GM13977 (cell line): ENCODE data around the gene NTRK1.

Source experiments
- DNase-seq: peaks from one replicate; pipeline ENCODE4 v3.0.0; 2012; ENCODE audit warnings: low spot score
- CTCF ChIP-seq: IDR thresholded peaks from 2 replicates; pipeline ENCODE4 v1.5.1; 2012; ENCODE audit warnings: mild to moderate bottlenecking, control low read depth; ENCODE audit not compliant: insufficient read depth; ENCODE audit errors: extremely low read depth, missing control alignments
- in situ Hi-C: fragments of 300-500 bp; cut with MboI; formaldehyde crosslinking; loops from one replicate; pipeline ENCODE4 v1.12.0; 2022; ENCODE audit warnings: low sequenced_read_pairs, low pct_unique_long_range_greater_than_20kb, mixed read lengths, inconsistent platforms; ENCODE audit not compliant: unreplicated experiment

The NTRK1 gene

GRCh38 chr1:156815307-156815826, 45.3 kb upstream of the NTRK1 start:
- no peak for DNase-seq
- in situ Hi-C loops: no loop called here

GRCh38 chr1:156815961-156816422, 44.7 kb upstream of the NTRK1 start:
- TF ChIP-seq CTCF: no peak
- DNase-seq: no peak
- in situ Hi-C loops: no loop called here

More at GRCh38 chr1:156815307-156815826, 45.3 kb upstream of the NTRK1 start:
- no peak for TF ChIP-seq CTCF

- no peak for TF ChIP-seq CTCF
- DNase-seq: peak; percentile 86
- in situ Hi-C loops: no loop called here
Observed at GRCh38 chr1:156816561-156817328, 43.9 kb upstream of the NTRK1 start, which contains the start of gene SH2D2A. Gene SH2D2A, minus strand, starts transcription at chr1:156816848. Its CDS starts 140 bp downstream, at chr1:156816708.

- in situ Hi-C loops: no loop called here
- no peak for TF ChIP-seq CTCF
- no peak for DNase-seq
Observed at GRCh38 chr1:156821801-156822200, 38.9 kb upstream of the NTRK1 start.

GRCh38 chr1:156822680-156823079, 38.0 kb upstream of the NTRK1 start:
- no peak for DNase-seq
- in situ Hi-C loops: no loop called here
- TF ChIP-seq CTCF: no peak

- in situ Hi-C loops: no loop called here
- no peak for DNase-seq
- no peak for TF ChIP-seq CTCF
Observed at GRCh38 chr1:156823210-156823790, 37.4 kb upstream of the NTRK1 start.
